Measurements from ENCODE around the gene MARCHF3. TPM values are rescaled to one million over a fixed set of nuclear protein-coding genes. Genes with fewer than 3 reads are reported as not detected.
A peak's percentile ranks its signal among the peaks of the same experiment; 100 is the strongest.

Gene MARCHF3
- total RNA-seq, 1 experiment from 2014 or later = 16.1 TPM

GRCh38 chr5:126976520-126977172 lies 53.7 kb downstream of the MARCHF3 start:
- no peaks in the 10 kb centered on the region for H3K36me3 Mint-ChIP-seq
- POLR2A ChIA-PET = interaction anchor here (1.2 kb wide), 1 partner anchor 18 kb away, joined by 3 read pairs; no protein-coding TSS in a partner anchor

GRCh38 chr5:126975796-126976195 lies 54.6 kb downstream of the MARCHF3 start:
- ChIA-PET CTCF (no interaction called here), POLR2A (no interaction called here)

More at GRCh38 chr5:126976520-126977172, 53.7 kb downstream of the MARCHF3 start:
- Mint-ChIP-seq H3K27me3 (ENCODE audit: low read depth) (no peaks in the 10 kb centered on the region), H3K4me1 (peaks cover 44% of the 10 kb centered on the region), H3K27ac (peak overlapping the region; percentile 20; the same call in 1 of the 2 replicates), H3K4me3 (no peak overlapping the region), H3K9me3 (no peaks in the 10 kb centered on the region)
- CTCF ChIA-PET = no interaction called here
- TF ChIP-seq SP1 (CRISPR knock-in tag; conservative IDR thresholded peaks at IDR 0.05) = no peak
- no peak for TF ChIP-seq E2F1 (CRISPR knock-in tag; IDR thresholded peaks at IDR 0.05)
- no peak for TF ChIP-seq TCF7 (CRISPR knock-in tag; IDR thresholded peaks at IDR 0.05; ENCODE audit: low read depth)
- DNase-seq (ENCODE audit: low spot score) (no peak), ATAC-seq (no peak)

GRCh38 chr5:126973193-126973592 lies 57.2 kb downstream of the MARCHF3 start:
- peak overlapping the region; percentile 66; the same call in 1 of the 2 replicates for H3K27ac Mint-ChIP-seq
- CTCF ChIA-PET = interaction anchor here (0.5 to 1.1 kb wide), 4 partner anchors 52 to 385 kb away, joined by 3 to 4 read pairs (median 3); no protein-coding TSS in a partner anchor

More at GRCh38 chr5:126975796-126976195, 54.6 kb downstream of the MARCHF3 start:
- Mint-ChIP-seq H3K4me1 (peaks cover 49% of the 10 kb centered on the region), H3K27ac (peak overlapping the region; percentile 20; the same call in 1 of the 2 replicates), H3K36me3 (no peaks in the 10 kb centered on the region), H3K4me3 (no peak overlapping the region), H3K27me3 (ENCODE audit: low read depth) (no peaks in the 10 kb centered on the region), H3K9me3 (no peaks in the 10 kb centered on the region)
- no peak for ATAC-seq
- 0 out of 2 replicates have a peak, but pooled peaks have one; percentile 11 for TF ChIP-seq ZNF423 (CRISPR knock-in tag; IDR thresholded peaks at IDR 0.05)
- TF ChIP-seq E2F1 (CRISPR knock-in tag; IDR thresholded peaks at IDR 0.05) = no peak
- DNase-seq (ENCODE audit: low spot score) = no peak

GRCh38 chr5:126972062-126972895 lies 58.1 kb downstream of the MARCHF3 start:
- no peak for DNase-seq (ENCODE audit: low spot score)
- peaks cover 54% of the 10 kb centered on the region for H3K4me1 Mint-ChIP-seq
- no peak for ATAC-seq
- H3K36me3 Mint-ChIP-seq = no peaks in the 10 kb centered on the region
- CTCF ChIA-PET = no interaction called here
- H3K27ac Mint-ChIP-seq = peak overlapping the region; percentile 55
- H3K4me3 Mint-ChIP-seq = no peak overlapping the region
- no peaks in the 10 kb centered on the region for H3K9me3 Mint-ChIP-seq
- no peaks in the 10 kb centered on the region for H3K27me3 Mint-ChIP-seq (ENCODE audit: low read depth)
- no peak for TF ChIP-seq GABPB1 (CRISPR knock-in tag; IDR thresholded peaks at IDR 0.05)
- no peak for TF ChIP-seq FOXP1 (CRISPR knock-in tag; IDR thresholded peaks at IDR 0.05; ENCODE audit: borderline replicate concordance)
- TF ChIP-seq ELF4 (CRISPR knock-in tag; IDR thresholded peaks at IDR 0.05; ENCODE audit: low read depth) = no peak
- no peak for TF ChIP-seq ZNF671 (CRISPR knock-in tag; IDR thresholded peaks at IDR 0.05)
- TF ChIP-seq TCF7 (CRISPR knock-in tag; IDR thresholded peaks at IDR 0.05; ENCODE audit: low read depth) = no peak
- TF ChIP-seq AFF4 (CRISPR knock-in tag; IDR thresholded peaks at IDR 0.05; ENCODE audit: borderline replicate concordance) = no peak
- TF ChIP-seq SMAD3 (CRISPR knock-in tag; IDR thresholded peaks at IDR 0.05; ENCODE audit: borderline replicate concordance) = no peak
- TF ChIP-seq ERG (CRISPR knock-in tag; IDR thresholded peaks at IDR 0.05) = no peak
- TF ChIP-seq TEAD1 (CRISPR knock-in tag; IDR thresholded peaks at IDR 0.05) = no peak
- POLR2A ChIA-PET = no interaction called here

More at GRCh38 chr5:126973193-126973592, 57.2 kb downstream of the MARCHF3 start:
- Mint-ChIP-seq H3K4me1 (peaks cover 54% of the 10 kb centered on the region), H3K36me3 (no peaks in the 10 kb centered on the region), H3K27me3 (ENCODE audit: low read depth) (no peaks in the 10 kb centered on the region), H3K4me3 (no peak overlapping the region), H3K9me3 (no peaks in the 10 kb centered on the region)
- no peak for TF ChIP-seq ZNF416 (CRISPR knock-in tag; IDR thresholded peaks at IDR 0.05)
- TF ChIP-seq NFE2L1 (CRISPR knock-in tag; IDR thresholded peaks at IDR 0.05) = no peak
- peak; percentile 86 for ATAC-seq
- peak; percentile 31 for DNase-seq (ENCODE audit: low spot score)
- POLR2A ChIA-PET = no interaction called here

Measured in WTC11 (cell line).